DOHH2 (cell line): ENCODE measurements around the gene ZFP92.

Experiments used
- EZH2phosphoT487 ChIP-seq: fragments of 200-600 bp; sonication (generic); IDR thresholded peaks from 2 replicates; pipeline ENCODE4 v1.6.1; 2017; ENCODE audit warnings: borderline replicate concordance, mild to moderate bottlenecking, antibody characterized with exemption, low read length, moderate library complexity, mixed read lengths
- TF ChIP-seq, protein P1 (sequence below): fragments of 200-600 bp; sonication (generic); IDR thresholded peaks from one replicate; pipeline ENCODE4 v1.5.1; 2014; ENCODE audit warnings: antibody characterized with exemption, mild to moderate bottlenecking, low read depth, low read length; ENCODE audit not compliant: poor library complexity, severe bottlenecking

DNA sequence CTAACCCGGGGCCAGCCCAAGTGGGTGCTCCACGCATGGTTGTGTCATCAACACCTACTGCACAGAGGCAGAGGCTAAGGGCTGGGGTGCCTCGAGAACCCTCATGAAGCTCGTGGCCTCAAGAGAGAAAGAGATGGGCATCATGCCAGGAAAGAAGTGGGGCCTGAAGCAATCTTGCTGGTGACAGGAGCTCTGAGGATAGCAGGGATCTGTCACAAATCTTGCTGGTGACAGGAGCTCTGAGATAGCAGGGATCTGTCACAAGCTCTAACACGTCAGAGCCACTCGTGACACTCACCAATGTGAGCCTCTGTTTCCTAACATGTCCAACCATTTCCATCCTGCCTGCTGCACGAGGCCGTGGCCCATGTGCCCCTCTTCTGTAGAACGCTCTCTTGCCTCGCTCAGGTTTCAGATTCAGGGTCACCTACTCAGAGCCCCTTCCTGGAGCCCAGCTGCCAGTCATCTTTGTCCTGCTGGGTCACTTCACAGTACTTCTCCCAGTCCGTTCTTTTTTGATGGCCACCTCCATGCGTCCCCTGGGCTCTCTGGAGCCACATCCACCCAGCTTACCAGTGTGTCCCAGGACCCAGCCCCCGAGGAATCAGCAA is 31.2 kb upstream of the ZFP92 start:
- TF ChIP-seq, protein P1, sequence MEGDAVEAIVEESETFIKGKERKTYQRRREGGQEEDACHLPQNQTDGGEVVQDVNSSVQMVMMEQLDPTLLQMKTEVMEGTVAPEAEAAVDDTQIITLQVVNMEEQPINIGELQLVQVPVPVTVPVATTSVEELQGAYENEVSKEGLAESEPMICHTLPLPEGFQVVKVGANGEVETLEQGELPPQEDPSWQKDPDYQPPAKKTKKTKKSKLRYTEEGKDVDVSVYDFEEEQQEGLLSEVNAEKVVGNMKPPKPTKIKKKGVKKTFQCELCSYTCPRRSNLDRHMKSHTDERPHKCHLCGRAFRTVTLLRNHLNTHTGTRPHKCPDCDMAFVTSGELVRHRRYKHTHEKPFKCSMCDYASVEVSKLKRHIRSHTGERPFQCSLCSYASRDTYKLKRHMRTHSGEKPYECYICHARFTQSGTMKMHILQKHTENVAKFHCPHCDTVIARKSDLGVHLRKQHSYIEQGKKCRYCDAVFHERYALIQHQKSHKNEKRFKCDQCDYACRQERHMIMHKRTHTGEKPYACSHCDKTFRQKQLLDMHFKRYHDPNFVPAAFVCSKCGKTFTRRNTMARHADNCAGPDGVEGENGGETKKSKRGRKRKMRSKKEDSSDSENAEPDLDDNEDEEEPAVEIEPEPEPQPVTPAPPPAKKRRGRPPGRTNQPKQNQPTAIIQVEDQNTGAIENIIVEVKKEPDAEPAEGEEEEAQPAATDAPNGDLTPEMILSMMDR = no peak
- no peak for TF ChIP-seq EZH2phosphoT487
